GM19099 (cell line): ENCODE measurements around the gene TAF11L11.
"Not testable (repeated sequence)": the region's sequence is repeated elsewhere in the genome, so short reads cannot be mapped to it uniquely, and the experiment has no call there.

Source experiments
- POLR2A ChIP-seq: IDR thresholded peaks from 3 replicates; pipeline ENCODE4 v1.6.1; 2011; ENCODE audit warnings: low read depth; ENCODE audit not compliant: insufficient read length; ENCODE audit errors: extremely low read depth

Gene TAF11L11

GRCh38 chr5:17603880-17604279, at the start of gene TAF11L11:
Gene TAF11L11, plus strand, starts transcription at chr5:17604183.
- not testable (repeated sequence) for TF ChIP-seq POLR2A

DNA sequence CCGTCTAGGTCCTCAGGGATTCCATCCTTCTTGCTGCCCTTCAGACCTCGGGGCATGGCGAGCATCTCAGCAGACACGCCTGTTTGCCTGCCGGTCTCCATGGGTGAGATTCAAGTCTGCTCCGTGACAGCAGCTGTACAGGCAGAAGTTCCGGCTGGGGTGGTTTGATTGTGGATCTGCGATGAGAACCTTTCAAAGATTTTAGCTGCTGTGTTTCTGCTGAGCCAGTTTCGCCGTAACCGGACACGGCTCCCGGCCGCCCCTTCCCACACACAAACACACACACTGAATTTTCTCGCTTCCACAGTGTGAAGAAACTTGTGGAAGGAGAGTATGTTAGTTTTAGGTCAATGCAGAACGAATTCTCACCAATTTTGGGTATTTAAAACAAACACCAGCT, 18.3 kb upstream of the TAF11L11 start, which contains the start of gene TAF11L7:
TAF11L7 (minus strand) TSS at position 101 of the 400 bp plus-strand sequence.
- TF ChIP-seq POLR2A, result not testable (repeated sequence)

DNA sequence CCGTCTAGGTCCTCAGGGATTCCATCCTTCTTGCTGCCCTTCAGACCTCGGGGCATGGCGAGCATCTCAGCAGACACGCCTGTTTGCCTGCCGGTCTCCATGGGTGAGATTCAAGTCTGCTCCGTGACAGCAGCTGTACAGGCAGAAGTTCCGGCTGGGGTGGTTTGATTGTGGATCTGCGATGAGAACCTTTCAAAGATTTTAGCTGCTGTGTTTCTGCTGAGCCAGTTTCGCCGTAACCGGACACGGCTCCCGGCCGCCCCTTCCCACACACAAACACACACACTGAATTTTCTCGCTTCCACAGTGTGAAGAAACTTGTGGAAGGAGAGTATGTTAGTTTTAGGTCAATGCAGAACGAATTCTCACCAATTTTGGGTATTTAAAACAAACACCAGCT, 13.1 kb upstream of the TAF11L11 start, which contains the start of gene TAF11L8:
TAF11L8 (minus strand) TSS at position 101 of the 400 bp plus-strand sequence.
- not testable (repeated sequence) for TF ChIP-seq POLR2A

- TF ChIP-seq POLR2A, result not testable (repeated sequence)
Measured at GRCh38 chr5:17594255-17594654, 9.7 kb upstream of the TAF11L11 start, which contains the start of gene TAF11L9. Gene TAF11L9, minus strand, starts transcription at chr5:17594394.

GRCh38 chr5:17597728-17598127, 6.3 kb upstream of the TAF11L11 start, which contains the start of gene TAF11L10:
Gene TAF11L10, minus strand, starts transcription at chr5:17597828.
- not testable (repeated sequence) for TF ChIP-seq POLR2A

DNA sequence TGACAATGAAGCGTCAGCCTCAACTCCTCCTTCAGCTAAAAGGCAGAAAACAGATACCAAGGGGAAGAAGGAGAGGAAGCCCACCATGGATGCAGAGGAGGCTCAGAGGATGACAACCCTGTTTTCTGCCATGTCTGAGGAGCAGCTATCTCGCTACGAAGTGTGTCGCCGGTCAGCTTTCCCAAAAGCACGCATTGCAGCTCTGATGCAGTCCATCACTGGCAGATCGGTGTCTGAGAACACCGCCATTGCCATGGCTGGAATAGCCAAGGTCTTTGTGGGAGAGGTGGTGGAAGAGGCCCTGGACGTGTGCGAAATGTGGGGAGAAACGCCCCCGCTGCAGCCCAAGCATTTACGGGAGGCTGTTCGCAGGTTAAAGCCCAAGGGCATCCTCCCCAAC, 968 bp downstream of the TAF11L11 start:
- no peak for TF ChIP-seq POLR2A

DNA sequence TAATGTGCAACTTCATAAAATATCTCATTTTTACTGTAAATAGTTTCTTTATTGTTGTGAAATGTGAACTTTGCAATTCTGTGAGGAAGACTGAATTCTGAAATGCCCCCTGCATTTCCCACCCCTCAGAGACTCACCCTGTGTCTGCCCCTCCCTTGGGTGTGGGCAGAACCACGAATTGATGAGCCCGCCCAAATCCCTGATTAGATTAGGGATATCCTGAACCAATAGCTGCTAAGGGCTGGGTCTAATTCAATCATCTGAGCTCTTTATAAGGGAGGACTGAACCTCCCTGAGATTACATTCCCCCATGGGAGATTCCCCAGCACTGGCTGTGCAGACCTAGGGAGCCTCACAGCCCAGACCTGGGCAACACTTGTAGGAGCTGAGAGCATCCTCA, 6.1 kb downstream of the TAF11L11 start, which contains the start of gene TAF11L12:
TAF11L12 (plus strand) TSS at position 301 of the 400 bp plus-strand sequence.
- not testable (repeated sequence) for TF ChIP-seq POLR2A

DNA sequence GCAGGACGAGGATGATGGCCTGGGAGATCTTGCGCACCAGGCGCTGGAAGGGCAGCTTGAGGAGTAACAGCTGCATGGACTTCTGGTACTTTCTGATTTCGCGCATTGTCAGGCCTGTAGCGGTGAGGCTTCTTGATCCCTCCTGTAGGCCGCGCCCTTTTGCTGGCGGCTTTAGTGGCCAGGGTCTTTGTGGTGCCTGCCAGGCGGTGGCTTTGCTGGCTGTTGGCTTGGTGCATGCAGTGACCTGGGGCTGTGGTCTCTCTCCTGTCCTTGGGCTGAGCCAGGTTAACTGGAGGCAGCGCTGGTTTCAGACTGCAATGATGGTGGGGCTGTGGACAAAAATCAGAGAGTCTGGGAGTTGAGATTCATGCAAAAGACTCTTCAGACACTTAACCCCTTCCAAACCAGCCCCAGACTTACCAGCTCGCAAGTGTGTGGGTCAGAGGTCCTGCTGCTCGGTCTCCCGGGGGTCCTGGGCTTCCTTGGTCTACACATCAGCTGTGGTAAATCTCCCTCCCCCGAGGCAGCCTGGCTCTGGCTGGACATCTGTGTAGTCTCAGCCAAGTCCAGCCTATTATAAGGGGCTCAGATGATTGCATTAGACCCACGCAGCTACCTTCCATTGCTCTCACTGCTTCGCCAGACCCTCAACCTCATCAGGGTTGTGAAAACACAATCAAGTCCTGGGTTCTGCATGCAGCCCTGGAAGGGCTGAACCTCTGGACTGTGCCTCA, 11.1 kb downstream of the TAF11L11 start:
- no peak for TF ChIP-seq POLR2A

DNA sequence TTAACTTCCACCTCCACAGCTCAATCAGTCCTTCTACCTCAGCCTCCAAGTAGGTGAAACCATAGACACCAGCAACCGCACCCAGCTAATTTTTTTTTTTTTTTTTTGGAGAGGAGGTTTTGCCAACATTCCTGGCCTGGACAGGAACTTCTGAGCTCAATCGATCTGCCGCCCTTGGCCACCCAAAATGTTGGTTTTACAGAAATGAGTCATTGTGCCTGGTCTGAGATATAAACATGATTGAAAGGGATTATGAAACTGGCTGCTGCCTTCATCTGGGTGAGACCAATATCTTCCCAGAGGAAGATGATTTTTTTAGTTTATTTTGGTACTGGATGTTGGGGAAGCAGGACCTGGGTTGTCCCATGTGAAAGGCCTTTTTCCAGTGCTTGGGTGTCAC, 15.4 kb downstream of the TAF11L11 start:
- TF ChIP-seq POLR2A, result no peak

DNA sequence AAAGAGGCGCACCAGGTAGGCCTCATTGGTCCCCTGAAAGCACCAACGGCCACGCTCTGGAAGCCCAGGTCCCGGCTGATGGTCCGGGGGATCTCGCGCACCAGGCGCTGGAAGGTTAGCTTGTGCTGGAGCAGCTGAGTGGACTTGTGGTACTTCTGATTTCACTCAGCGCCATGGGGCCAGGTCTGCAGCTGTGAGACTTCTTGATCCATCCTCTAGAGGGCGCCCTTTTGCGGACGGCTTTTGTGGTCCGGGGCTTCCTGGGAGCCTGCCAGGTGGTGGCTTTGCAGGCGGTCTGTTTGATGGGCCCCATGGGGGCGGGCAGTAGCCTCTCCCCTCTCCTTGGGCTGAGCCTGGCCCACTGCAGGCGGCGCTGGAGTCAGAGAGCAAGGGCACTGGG, 16.6 kb downstream of the TAF11L11 start:
- no peak for TF ChIP-seq POLR2A

- TF ChIP-seq POLR2A, result no peak
Measured at GRCh38 chr5:17625686-17626085, 21.7 kb downstream of the TAF11L11 start.

- TF ChIP-seq POLR2A, result not testable (repeated sequence)
Measured at GRCh38 chr5:17631788-17632187, 27.8 kb downstream of the TAF11L11 start, which contains the start of gene TAF11L13. Gene TAF11L13, plus strand, starts transcription at chr5:17632088.

GRCh38 chr5:17634160-17634559, 30.2 kb downstream of the TAF11L11 start, which contains the start of gene TAF11L14:
Gene TAF11L14, plus strand, starts transcription at chr5:17634460.
- TF ChIP-seq POLR2A, result no peak
